Chondrocyte (in vitro differentiated cells): ENCODE results near the gene NAALADL2. TPM values are rescaled to one million over a fixed set of nuclear protein-coding genes. Genes with fewer than 3 reads are reported as not detected.

Experiments
- DNase-seq: peaks from one replicate; pipeline ENCODE4 v3.0.0; 2021; ENCODE audit warnings: mixed read lengths, low spot score
- H3K27ac Mint-ChIP-seq: one replicate; pipeline ENCODE4 v1.8.0; 2021; ENCODE audit warnings: mild to moderate bottlenecking, moderate library complexity, mixed read lengths; ENCODE audit not compliant: unreplicated experiment
- H3K27me3 Mint-ChIP-seq: 2 replicates; pipeline ENCODE4 v1.8.0; 2021; ENCODE audit warnings: low read depth, mixed read lengths
- H3K36me3 Mint-ChIP-seq: 2 replicates; pipeline ENCODE4 v1.8.0; 2021; ENCODE audit warnings: low read depth, mixed read lengths
- H3K4me1 Mint-ChIP-seq: 2 replicates; pipeline ENCODE4 v1.8.0; 2021; ENCODE audit warnings: low read depth, mild to moderate bottlenecking, mixed read lengths
- H3K4me3 Mint-ChIP-seq: one replicate; pipeline ENCODE4 v1.8.0; 2021; ENCODE audit warnings: mild to moderate bottlenecking, moderate library complexity, mixed read lengths; ENCODE audit not compliant: unreplicated experiment
- H3K9me3 Mint-ChIP-seq: 2 replicates; pipeline ENCODE4 v1.8.0; 2021; ENCODE audit warnings: low read depth, mixed read lengths
- total RNA-seq: library from RNA; stranded (reverse); gene quantifications from 3 replicates; pipeline ENCODE4 v1.2.1, GENCODE V29; 2021
- TF ChIP-seq, protein P1 (sequence below): fragments of 200-600 bp; sonication (generic); IDR thresholded peaks from 2 replicates; pipeline ENCODE4 v1.5.0; 2021; ENCODE audit warnings: antibody characterized with exemption, mild to moderate bottlenecking, moderate library complexity

Gene NAALADL2
- total RNA-seq, 1 donor from 2014 or later = 8.0 TPM

DNA sequence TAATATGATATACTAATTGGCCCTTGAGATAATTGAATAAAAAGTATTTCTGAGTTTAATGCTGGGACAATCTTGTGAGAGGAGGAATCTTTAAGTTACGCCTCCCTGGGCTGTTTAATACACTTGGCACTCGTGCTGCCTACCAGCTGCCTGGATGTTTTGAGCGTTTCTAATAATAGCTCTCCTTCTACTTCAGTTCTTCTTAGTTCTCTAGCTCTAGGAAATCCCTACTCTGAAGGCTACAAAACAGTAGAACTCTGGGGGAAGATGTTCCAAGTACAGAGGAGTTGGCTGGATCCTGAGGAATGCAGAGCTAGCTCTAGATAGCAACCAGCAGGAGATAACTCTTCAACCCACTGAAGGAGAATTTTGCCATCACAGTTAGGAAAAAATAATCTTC lies 3.5 kb downstream of the NAALADL2 start:
- Mint-ChIP-seq H3K9me3 (no peaks in the 10 kb centered on the region), H3K36me3 (no peaks in the 10 kb centered on the region), H3K4me3 (no peak overlapping the region), H3K4me1 (peaks cover 5% of the 10 kb centered on the region), H3K27ac (no peak overlapping the region), H3K27me3 (peaks cover 5% of the 10 kb centered on the region)
- TF ChIP-seq, protein P1, sequence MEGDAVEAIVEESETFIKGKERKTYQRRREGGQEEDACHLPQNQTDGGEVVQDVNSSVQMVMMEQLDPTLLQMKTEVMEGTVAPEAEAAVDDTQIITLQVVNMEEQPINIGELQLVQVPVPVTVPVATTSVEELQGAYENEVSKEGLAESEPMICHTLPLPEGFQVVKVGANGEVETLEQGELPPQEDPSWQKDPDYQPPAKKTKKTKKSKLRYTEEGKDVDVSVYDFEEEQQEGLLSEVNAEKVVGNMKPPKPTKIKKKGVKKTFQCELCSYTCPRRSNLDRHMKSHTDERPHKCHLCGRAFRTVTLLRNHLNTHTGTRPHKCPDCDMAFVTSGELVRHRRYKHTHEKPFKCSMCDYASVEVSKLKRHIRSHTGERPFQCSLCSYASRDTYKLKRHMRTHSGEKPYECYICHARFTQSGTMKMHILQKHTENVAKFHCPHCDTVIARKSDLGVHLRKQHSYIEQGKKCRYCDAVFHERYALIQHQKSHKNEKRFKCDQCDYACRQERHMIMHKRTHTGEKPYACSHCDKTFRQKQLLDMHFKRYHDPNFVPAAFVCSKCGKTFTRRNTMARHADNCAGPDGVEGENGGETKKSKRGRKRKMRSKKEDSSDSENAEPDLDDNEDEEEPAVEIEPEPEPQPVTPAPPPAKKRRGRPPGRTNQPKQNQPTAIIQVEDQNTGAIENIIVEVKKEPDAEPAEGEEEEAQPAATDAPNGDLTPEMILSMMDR = no peak
- no peak for DNase-seq

DNA sequence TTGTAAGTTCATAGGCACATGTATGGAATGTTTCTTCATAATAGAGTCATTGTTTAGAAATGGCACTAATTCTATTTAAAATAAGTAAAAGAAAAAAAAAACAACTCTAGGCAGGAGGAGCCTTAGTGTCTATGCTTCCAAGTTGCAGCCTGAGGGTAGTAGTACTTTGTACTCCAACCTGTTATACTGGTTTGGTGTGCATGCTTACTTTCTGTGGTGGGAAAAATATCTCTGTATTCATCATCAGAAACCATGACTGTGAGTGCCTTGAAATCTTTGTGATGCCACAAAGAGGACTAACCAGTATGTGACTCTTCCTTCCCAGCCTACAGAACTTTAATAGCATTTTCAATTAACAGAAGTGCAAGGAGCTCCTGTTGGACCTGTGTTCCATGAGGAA lies 4.4 kb downstream of the NAALADL2 start:
- no peak for DNase-seq

DNA sequence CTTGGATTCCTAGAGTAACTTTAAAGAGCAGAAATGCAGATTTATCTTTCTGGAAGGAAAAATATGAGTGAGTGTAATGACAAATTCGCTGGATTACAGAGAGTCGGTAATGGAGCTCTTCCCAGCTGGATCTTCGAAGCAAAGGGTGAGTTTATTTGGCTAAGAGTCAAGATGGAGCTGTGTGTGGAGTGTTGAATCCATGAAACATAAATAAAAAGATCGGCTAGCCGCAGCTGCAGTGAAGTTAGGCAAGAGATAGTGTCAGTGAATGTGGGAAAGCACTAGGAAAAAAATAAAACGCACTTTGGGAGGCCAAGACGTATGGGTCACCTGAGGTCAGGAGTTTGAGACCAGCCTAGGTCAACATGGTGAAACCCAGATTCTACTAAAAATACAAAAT lies 10.3 kb downstream of the NAALADL2 start:
- Mint-ChIP-seq H3K27ac (no peak overlapping the region), H3K27me3 (no peaks in the 10 kb centered on the region), H3K4me1 (no peaks in the 10 kb centered on the region), H3K4me3 (no peak overlapping the region), H3K36me3 (no peaks in the 10 kb centered on the region), H3K9me3 (no peaks in the 10 kb centered on the region)
- TF ChIP-seq, protein P1 = no peak
- no peak for DNase-seq

More for the DNA sequence above, 4.4 kb downstream of the NAALADL2 start:
- TF ChIP-seq, protein P1 = no peak
- H3K4me3 Mint-ChIP-seq = no peak overlapping the region
- H3K36me3 Mint-ChIP-seq = no peaks in the 10 kb centered on the region
- no peak overlapping the region for H3K27ac Mint-ChIP-seq
- H3K9me3 Mint-ChIP-seq = no peaks in the 10 kb centered on the region
- peaks cover 5% of the 10 kb centered on the region for H3K4me1 Mint-ChIP-seq
- peaks cover 5% of the 10 kb centered on the region for H3K27me3 Mint-ChIP-seq

DNA sequence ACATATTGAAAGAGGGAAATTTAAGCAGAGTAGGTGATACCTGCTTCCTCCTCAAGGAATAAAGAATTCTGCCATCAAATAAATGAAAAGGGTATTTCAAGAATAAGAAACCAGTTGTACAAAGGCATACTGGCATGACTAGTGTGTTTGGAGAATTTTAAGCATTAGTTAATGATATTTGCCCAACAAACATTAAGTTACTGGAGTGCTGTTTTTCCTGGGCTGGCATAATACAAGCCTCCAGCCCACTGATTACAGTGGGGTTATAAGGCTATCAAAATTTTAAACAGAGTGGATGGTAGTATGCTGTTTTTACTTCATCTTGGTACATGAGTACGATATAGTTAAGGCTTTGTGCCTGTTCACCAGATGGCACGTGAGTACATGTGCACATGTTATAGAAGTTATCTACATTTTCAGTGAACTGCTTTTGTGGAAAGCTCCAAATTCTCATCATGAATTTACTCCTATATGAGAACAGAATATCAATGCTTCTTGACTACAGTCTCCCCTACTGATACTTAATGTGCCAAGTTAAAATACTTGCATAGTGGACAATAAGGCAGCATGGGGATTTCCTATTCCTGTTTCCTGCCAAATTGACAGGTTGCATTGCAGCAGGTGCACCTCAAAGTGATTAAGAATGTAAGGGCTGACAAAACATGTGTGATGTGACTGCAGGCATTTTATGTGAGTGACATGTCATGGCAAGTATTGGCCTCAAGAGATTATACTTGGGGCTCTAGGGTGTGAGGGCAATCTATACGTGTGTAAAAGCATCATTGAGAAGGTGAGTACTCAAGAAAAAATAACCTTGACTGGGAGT lies 14.9 kb downstream of the NAALADL2 start:
- Mint-ChIP-seq H3K27me3 (no peaks in the 10 kb centered on the region), H3K9me3 (no peaks in the 10 kb centered on the region), H3K4me1 (no peaks in the 10 kb centered on the region), H3K4me3 (no peak overlapping the region), H3K27ac (no peak overlapping the region), H3K36me3 (no peaks in the 10 kb centered on the region)
- no peak for DNase-seq
- TF ChIP-seq, protein P1 = no peak

DNA sequence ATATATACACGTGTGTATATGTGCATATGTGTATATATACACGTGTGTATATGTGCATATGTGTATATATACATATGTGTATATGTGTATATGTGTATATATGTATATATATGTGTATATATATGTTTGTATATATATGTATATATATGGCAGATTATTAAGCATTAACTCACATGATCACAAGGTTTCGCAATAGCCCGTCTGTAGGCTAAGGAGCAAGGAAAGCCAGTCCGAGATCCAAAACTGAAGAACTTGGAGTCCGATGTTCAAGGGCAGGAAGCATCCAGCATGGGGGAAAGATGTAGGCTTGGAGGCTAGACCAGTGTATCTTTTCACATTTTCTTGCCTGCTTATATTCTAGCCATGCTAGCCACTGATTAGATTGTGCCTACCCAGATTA lies 23.7 kb downstream of the NAALADL2 start:
- Mint-ChIP-seq H3K9me3 (peaks cover 3% of the 10 kb centered on the region), H3K4me3 (no peak overlapping the region)

More for the DNA sequence above, 23.7 kb downstream of the NAALADL2 start:
- Mint-ChIP-seq H3K27ac (no peak overlapping the region), H3K27me3 (peaks cover 2% of the 10 kb centered on the region), H3K36me3 (peaks cover 3% of the 10 kb centered on the region), H3K4me1 (no peaks in the 10 kb centered on the region)
- no peak for DNase-seq
- TF ChIP-seq, protein P1 = no peak
